Neural progenitor cell (in vitro differentiated cells): Measurements from ENCODE around the gene OPCML.

Experiments
- CTCF ChIP-seq: fragments of 200-600 bp; sonication (generic); IDR thresholded peaks from 2 replicates; pipeline ENCODE4 v1.5.1; 2017; ENCODE audit warnings: antibody characterized with exemption, mild to moderate bottlenecking
- EZH2 ChIP-seq: fragments of 200-600 bp; sonication (generic); IDR thresholded peaks from 2 replicates; pipeline ENCODE4 v1.6.1; 2017; ENCODE audit warnings: antibody characterized with exemption, mild to moderate bottlenecking, moderate library complexity
- EZH2phosphoT487 ChIP-seq: fragments of 200-600 bp; sonication (generic); IDR thresholded peaks from 2 replicates; pipeline ENCODE4 v1.6.1; 2017; ENCODE audit warnings: antibody characterized with exemption

GRCh38 chr11:132714859-132715440, 817.4 kb downstream of the OPCML start:
- TF ChIP-seq CTCF (no peak), EZH2 (no peak), EZH2phosphoT487 (no peak)
